GM19397 (cell line): ENCODE data around the gene PDE5A.

Source experiments
- ATAC-seq: cut with Tn5 transposase; IDR thresholded peaks from one replicate; pipeline ENCODE4 v1.9.1; 2021; ENCODE audit warnings: mild to moderate bottlenecking, moderate library complexity; ENCODE audit not compliant: unreplicated experiment

The PDE5A gene

GRCh38 chr4:119525005-119525749 lies 103.4 kb downstream of the PDE5A start:
- ATAC-seq, result no peak

- ATAC-seq, result no peak
These were observed 105.2 kb downstream of the PDE5A start for GRCh38 chr4:119523399-119523798.

GRCh38 chr4:119521268-119521667 lies 107.3 kb downstream of the PDE5A start:
- ATAC-seq, result no peak

GRCh38 chr4:119518915-119519410 lies 109.6 kb downstream of the PDE5A start:
- no peak for ATAC-seq

DNA sequence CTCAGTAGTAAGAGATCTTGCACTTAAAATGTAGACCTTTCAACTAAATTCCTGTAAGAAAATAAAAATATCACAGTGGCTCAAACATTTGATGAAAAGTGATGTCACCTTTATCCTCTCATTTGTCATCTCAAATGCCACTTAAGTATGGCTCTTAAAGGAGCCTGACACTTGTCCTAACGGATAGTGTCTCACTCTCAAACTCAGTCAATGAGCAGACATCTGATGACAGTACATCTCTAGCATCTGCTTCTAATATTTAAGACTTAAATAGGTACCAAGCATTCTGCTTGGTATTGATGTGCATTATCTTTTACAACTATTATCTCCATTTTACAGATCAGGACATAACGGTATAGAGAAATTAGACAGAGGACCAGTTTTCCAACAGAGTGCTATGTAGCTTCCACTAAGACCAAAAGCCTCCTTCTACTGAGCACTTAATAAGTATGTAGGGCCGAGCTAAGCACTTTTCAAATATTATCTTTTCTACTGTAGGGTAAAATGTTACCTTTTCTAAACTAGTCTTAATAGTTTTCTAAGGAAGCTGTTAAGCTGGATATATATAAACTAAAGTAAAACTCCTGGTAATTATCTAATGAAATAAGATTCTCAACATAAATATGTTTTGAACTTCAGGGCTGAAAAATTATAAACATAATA lies 110.2 kb downstream of the PDE5A start:
- ATAC-seq, result no peak

- no peak for ATAC-seq
These were observed 111.0 kb downstream of the PDE5A start for GRCh38 chr4:119517361-119518229.

DNA sequence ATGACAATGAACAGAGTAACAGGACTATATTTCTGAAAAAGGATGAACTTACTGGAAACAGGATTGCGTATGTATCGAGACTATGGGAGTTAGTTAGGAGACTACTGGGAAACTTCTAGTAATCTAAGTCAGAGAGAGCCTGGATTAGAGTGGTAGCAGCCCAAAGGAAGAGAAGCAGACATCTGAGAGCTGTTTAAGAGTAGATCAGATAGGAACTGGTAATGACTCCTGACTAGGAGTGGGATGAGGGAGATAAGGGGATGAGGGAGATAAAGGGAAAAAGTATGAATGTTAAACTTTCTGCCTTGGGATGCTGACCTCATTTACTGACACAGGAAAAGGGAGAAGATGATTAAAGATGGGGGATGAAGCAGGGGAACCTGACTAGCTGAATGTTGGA lies 116.2 kb downstream of the PDE5A start:
- no peak for ATAC-seq

DNA sequence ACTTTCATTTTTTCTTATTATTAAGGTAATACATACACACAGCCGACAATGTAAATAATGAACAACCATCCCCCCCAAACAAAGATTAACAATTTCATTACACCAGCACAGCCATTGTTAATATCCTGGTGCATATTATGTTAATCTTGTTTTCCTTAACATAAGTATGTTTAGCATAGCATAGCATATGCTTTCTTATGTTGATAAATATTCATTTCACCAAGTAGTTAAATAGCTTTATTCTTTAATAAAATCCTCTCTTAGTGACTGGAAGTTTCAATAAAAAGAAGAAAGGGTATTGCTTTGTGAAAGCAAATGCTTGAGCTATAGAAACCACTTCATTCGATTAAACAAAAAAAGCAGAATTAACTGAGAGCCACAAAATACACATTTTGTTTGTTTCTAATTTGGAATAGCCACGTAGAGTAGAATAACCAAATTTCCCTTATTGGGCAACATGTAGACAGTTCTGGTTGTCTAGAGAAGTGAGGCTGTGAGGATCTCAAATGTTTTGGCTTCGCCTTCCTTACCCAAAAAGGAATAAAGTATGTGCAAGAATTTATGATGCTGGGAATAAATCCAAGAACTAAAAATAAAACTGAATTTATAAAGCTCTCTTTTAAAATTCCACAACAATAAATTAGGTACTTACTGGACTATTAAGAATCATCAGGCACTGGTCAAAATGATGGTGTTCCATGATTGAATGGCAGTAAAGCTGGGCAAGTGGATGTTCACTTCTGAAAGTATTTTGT lies 118.0 kb downstream of the PDE5A start:
- ATAC-seq, result no peak

- no peak for ATAC-seq
These were observed 120.3 kb downstream of the PDE5A start for GRCh38 chr4:119508281-119508680.

DNA sequence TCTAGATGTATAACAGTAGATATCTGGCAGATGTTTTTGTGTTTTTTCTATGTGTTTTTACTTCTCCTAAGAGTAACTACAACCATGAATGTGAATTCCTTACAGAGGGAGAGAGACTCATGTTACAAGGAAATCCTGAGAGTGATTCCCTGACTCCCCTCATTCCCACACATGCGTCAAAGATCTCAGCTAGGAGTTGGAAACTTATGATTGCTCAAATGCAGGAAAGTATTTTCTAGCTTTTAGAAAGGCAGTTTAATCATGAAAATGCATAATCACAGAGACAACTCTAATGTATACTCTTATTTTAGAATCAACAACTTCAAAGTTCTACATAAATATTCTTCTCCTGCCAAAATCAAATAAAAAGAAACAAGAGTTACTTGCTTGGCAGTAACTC lies 121.8 kb downstream of the PDE5A start:
- ATAC-seq, result no peak

- no peak for ATAC-seq
These were observed 124.0 kb downstream of the PDE5A start for GRCh38 chr4:119504616-119505015.

DNA sequence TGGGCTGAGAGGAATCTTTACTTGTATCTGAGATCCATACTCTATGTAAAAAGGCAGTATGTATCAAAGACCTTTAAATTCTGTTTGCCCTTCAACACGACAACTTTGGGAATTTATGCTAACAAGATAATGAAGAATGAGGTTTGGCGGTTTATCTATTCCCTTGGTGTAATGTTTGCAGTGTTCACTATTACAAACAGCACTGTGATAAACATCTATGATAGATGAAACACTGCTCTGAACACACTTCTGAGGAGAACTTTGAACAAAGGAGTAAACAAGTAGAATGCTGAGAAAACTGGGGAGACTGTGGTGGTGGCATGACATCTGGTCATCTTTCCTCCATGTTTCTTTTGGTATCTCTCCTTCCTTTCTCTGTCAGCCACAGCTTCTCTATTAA lies 126.9 kb downstream of the PDE5A start:
- no peak for ATAC-seq

DNA sequence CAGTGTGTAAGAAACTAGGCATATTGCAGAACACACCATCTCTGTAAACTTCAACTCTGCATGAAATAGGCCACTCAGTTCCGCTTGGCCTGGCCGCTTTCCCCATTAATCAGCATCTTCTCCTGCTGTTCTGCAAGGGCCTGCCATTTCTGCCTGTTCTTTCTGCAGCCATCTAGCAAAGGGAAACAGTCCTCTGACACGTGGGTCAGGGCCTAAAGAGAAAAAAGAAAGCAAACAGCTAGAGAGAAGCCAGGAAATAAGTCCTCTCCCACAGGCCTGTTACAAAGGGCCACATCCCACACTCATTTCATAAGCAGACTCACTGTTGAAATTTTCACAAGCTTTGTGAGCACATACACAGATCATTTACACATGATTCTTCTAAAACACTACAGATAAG lies 130.1 kb downstream of the PDE5A start:
- ATAC-seq, result no peak

DNA sequence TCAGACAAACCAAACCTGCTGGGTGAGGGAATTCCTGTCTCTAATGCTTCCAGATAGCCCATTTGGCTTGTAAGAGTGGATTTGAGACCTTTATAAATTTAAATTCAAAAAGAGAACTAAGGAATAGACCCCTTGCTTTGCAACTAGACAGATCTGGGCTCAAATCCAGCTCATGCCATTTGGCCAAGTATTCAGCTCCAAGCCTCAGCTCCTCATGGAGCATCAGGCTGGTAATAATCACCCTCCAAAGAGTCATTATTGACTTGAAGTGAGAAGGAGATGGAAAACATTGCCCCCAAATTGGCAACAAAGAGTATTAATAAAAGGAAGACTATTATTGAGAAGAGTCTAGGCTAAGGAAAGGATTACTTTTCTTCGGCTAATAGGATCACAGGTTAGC lies 134.7 kb downstream of the PDE5A start:
- no peak for ATAC-seq

DNA sequence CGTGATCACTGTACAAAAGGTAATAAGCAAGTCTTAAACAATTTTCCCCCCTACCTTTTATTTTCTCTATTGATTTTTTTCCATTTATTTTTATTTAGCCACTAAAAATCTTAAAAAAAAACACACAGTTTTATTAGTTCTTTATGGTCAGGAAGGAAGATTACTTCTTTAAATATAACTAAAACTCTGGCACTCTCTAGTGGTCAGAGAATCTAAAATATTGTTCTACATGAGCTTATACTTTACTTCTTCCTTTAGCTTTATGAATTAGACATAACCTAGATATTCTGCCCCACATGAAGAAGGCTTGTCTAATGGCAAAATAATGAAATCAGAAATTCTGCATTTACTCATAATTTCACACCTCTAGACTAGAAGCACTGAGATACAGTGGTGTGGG lies 135.2 kb downstream of the PDE5A start:
- no peak for ATAC-seq

GRCh38 chr4:119490335-119490734 lies 138.3 kb downstream of the PDE5A start:
- no peak for ATAC-seq

DNA sequence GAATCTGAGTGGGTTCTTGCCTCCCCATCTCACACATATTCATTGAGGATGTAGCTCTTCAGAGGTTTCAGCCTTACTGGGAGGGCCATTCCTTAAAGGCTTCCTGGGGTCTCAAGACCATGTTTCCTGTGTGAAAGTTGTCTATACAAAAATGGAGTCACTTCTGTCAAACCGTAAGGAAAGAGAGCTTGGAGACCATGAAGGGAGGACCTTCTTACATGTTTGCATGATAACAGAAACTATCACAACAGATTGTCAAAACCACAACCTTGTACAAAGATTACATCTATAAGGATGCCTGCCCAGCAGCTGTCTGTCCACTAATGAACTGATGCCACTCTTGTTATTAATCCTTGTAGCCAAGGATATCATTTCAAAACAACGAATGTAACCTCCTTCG lies 139.3 kb downstream of the PDE5A start:
- no peak for ATAC-seq

- no peak for ATAC-seq
These were observed 148.3 kb downstream of the PDE5A start for GRCh38 chr4:119480331-119480730.

GRCh38 chr4:119479835-119480234 lies 148.8 kb downstream of the PDE5A start:
- no peak for ATAC-seq

DNA sequence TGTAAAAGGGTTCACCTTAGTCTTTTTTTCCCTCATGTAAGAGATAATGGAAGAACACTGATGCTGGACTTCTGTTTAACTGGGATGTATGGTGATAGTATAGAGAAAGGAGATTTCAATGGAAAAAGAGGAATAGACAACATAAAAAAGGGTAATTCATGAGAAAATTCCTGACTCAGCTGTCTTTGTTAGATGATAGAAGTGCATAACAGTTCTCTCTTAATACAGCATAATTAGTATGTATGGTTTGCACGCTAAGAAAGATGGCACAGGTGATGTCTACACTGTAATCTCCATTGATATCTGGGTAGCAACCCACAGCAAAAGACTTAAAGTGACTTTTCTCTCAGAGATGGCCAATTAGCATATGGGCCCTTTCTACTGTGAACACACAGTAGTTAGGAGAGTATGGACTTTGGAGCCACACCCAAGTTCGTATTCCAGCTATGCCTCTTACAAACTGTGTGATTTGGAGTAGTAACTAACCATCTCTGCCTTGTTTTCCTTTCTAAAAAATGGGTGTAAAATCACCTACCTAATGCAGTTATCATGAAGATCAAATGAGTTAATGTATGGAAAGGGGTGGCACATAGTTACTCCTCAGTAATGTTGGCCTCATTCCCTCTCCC lies 149.3 kb downstream of the PDE5A start:
- no peak for ATAC-seq
